ENCODE data around the gene COL18A1.

DNA sequence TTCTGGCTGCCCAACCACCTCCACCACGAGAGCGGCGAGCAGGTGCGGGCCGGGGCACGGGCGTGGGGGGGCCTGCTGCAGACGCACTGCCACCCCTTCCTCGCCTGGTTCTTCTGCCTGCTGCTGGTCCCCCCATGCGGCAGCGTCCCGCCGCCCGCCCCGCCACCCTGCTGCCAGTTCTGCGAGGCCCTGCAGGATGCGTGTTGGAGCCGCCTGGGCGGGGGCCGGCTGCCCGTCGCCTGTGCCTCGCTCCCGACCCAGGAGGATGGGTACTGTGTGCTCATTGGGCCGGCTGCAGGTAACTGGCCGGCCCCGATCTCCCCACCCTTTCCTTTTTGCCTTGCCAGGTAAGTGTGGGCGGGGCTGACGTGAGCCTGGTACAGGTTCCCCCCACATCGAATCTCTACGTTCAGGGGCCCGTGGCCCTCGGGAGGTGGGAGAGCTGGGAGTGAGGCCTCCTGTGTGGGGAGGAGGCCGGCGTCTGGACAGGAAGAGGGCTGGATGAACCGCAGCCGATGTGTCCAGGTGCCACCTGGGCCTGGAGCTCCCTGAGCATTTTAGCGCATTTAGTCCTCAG is 51.7 kb downstream of the COL18A1 start:
- TF ChIP-seq, protein P1, sequence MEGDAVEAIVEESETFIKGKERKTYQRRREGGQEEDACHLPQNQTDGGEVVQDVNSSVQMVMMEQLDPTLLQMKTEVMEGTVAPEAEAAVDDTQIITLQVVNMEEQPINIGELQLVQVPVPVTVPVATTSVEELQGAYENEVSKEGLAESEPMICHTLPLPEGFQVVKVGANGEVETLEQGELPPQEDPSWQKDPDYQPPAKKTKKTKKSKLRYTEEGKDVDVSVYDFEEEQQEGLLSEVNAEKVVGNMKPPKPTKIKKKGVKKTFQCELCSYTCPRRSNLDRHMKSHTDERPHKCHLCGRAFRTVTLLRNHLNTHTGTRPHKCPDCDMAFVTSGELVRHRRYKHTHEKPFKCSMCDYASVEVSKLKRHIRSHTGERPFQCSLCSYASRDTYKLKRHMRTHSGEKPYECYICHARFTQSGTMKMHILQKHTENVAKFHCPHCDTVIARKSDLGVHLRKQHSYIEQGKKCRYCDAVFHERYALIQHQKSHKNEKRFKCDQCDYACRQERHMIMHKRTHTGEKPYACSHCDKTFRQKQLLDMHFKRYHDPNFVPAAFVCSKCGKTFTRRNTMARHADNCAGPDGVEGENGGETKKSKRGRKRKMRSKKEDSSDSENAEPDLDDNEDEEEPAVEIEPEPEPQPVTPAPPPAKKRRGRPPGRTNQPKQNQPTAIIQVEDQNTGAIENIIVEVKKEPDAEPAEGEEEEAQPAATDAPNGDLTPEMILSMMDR (IDR thresholded peaks at IDR 0.05) = no peak
- no peak for TF ChIP-seq POLR2A (IDR thresholded peaks at IDR 0.05)
